VCaP (cell line): Measurements from ENCODE around the gene IFI44L.

Source experiments
- H3K27ac ChIP-seq: fragments of 450-650 bp; 2 replicates; pipeline ENCODE4 v1.5.1; 2017
- CTCF ChIP-seq: fragments of 450-650 bp; conservative IDR thresholded peaks from 2 replicates; pipeline ENCODE4 v1.5.1; 2017; ENCODE audit warnings: mild to moderate bottlenecking, moderate library complexity

The IFI44L gene

DNA sequence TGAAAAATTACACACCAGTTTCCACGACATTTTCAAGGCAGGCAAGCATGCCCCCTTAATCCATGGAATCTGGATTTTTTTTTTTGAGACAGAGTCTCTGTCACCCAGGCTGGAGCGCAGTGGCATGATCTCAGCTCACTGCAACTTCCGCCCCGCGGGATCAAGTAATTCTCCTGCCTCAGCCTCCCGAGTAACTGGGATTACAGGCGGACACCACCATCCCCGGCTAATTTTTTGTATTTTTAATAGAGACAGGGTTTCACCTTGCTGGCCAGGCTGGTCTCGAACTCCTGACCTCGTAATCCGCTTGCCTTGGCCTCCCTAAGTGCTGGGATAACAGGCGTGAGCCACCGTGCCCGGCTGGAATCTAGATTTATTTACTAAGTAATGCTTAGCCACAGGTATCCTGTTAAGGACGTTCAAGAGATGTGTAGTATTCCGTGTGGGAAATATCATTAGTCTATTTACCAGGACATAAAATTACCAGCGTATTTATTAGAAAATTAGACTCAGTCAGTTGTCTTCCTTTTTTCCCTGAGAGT is 31.8 kb downstream of the IFI44L start:
- no peak for TF ChIP-seq CTCF
- H3K27ac ChIP-seq, result no peak overlapping the region

DNA sequence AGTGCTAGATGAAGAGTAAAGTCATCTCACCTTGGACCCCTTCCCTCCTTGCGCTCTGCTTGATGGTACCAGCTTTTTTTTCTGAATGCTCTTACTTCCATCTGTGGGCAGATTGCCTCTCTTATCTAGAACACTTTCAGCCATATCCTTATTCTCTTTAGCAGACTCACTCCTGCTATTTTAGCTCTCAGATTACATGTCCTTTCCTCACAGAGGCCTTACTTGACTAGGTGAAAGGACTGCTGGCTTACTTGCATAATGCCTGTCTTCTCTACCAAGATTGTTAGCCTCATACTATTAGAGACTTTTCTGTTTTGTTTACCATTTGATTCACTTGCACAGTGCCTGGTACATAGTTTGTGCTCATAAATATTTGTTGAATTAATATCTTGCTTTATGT is 38.7 kb downstream of the IFI44L start:
- H3K27ac ChIP-seq, result no peak overlapping the region
- no peak for TF ChIP-seq CTCF

- no peak for TF ChIP-seq CTCF
These were observed 43.7 kb downstream of the IFI44L start for GRCh38 chr1:78663923-78664322.

GRCh38 chr1:78664763-78665162 is 44.5 kb downstream of the IFI44L start:
- H3K27ac ChIP-seq, result no peak overlapping the region
- no peak for TF ChIP-seq CTCF

More at GRCh38 chr1:78663923-78664322, 43.7 kb downstream of the IFI44L start:
- H3K27ac ChIP-seq, result no peak overlapping the region

DNA sequence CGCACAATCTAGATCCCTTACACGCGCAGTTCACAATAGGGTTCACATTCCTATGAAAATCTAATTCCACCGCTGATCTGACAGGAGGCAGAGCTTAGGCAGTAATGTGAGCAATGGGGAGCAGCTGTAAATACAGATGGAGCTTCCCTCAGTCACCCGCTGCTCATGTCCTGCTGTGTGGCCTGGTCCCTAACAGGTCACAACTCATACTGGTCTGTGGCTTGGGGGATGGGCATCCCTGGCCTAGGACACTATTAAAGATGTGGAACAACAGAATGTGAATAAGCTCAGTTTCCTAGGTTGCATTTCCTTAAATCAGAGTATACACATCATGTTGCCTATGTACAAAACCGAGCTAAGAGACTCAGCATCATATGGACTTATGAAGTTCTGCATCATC is 45.6 kb downstream of the IFI44L start:
- H3K27ac ChIP-seq, result no peak overlapping the region
- no peak for TF ChIP-seq CTCF

DNA sequence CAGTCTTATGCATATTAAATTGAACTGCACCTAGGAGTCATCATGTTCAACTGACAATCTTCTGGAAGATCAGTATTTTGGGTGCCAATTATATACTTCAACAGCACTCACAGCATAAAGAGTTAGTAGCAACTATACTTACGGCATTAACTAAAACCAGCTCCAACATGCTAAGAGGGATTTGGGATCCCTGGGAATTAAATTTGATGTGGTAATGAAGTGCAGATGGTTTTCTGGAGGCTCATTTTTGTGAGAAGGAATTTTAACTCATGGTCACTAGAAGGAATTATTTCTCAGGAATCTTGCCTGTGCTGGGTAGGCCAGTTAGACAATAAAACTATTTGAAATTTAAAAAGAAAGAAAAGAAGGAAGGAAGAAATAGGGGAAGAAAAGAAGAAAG is 47.7 kb downstream of the IFI44L start:
- no peak overlapping the region for H3K27ac ChIP-seq
- TF ChIP-seq CTCF, result no peak

- no peak overlapping the region for H3K27ac ChIP-seq
- no peak for TF ChIP-seq CTCF
These were observed 48.2 kb downstream of the IFI44L start for GRCh38 chr1:78668427-78668826.
